Subcutaneous adipose tissue (tissue), 4 donors: ENCODE data around the gene FOSL2. TPM values are rescaled to one million over a fixed set of nuclear protein-coding genes. Genes with fewer than 3 reads are reported as not detected.

ENCODE experiments used
- total RNA-seq, 4 donors: library from RNA; depleted of rRNA; stranded (reverse); fragments of >200 nt; gene quantifications; one replicate each; pipeline ENCODE4 v1.1.0, GENCODE V29; 2016
- TF ChIP-seq, protein P1 (sequence below): fragments of 450-650 bp; IDR thresholded peaks from one replicate; pipeline ENCODE4 v1.5.1; 2016; ENCODE audit warnings: low read depth, mild to moderate bottlenecking, control low read depth, antibody characterized with exemption, moderate library complexity

FOSL2 gene
- total RNA-seq, 4 donors from 2014 or later, result 69.7 to 137 (median 110) TPM

DNA sequence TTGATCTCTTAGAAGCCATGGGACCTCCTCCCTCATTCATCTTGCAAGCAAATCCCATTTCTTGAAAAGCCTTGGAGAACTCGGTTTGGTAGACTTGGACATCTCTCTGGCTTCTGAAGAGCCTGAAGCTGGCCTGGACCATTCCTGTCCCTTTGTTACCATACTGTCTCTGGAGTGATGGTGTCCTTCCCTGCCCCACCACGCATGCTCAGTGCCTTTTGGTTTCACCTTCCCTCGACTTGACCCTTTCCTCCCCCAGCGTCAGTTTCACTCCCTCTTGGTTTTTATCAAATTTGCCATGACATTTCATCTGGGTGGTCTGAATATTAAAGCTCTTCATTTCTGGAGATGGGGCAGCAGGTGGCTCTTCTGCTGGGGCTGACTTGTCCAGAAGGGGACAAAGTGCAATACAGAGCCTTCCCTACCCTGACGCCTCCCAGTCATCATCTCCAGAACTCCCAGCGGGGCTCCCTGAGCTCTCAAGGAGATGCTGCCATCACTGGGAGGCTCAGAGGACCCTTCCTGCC lies 20.0 kb downstream of the FOSL2 start:
- TF ChIP-seq, protein P1, sequence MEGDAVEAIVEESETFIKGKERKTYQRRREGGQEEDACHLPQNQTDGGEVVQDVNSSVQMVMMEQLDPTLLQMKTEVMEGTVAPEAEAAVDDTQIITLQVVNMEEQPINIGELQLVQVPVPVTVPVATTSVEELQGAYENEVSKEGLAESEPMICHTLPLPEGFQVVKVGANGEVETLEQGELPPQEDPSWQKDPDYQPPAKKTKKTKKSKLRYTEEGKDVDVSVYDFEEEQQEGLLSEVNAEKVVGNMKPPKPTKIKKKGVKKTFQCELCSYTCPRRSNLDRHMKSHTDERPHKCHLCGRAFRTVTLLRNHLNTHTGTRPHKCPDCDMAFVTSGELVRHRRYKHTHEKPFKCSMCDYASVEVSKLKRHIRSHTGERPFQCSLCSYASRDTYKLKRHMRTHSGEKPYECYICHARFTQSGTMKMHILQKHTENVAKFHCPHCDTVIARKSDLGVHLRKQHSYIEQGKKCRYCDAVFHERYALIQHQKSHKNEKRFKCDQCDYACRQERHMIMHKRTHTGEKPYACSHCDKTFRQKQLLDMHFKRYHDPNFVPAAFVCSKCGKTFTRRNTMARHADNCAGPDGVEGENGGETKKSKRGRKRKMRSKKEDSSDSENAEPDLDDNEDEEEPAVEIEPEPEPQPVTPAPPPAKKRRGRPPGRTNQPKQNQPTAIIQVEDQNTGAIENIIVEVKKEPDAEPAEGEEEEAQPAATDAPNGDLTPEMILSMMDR, result no peak

DNA sequence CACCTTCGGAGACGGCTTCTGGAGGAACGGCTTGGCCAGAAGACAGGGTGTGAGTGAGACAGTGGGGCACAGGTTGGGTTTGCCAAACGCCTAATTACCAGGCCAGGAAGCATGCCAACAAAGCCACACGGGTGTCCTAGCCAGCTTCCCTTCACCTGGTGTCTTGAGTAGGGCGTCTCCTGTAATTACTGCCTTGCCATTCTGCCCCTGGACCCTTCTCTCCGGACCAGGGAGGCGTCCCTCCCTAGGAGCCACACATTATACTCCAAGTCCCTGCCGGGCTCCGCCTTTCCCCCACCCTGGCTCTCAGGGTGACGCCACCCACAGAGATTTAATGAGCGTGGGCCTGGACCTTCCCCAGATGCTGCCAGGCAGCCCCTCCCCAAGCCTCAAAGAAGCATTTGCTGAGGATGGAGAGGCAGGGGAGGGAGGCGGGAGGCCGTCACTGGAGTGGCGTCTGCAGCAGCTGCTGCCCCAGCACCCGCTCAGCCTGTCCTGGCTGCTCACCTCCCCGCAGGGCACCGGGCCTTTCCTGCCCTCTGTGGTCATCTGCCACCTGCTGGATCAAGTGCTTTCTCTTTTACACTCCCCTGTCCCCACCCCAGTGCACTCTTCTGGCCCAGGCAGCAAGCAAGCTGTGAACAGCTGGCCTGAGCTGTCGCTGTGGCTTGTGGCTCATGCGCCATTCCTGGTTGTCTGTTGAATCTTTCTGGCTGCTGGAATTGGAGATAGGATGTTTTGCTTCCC lies 20.7 kb downstream of the FOSL2 start:
- TF ChIP-seq, protein P1, result no peak

DNA sequence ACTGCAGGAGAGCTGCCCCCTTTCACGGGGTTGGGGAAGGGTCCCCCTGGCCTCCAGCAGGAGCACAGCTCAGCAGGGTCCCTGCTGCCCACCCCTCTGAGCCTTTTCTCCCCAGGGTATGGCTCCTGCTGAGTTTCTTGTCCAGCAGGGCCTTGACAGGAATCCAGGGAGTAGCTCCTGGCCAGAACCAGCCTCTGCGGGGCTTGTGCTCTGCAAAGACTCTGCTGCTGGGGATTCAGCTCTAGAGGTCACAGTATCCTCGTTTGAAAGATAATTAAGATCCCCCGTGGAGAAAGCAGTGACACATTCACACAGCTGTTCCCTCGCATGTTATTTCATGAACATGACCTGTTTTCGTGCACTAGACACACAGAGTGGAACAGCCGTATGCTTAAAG lies 21.2 kb downstream of the FOSL2 start:
- TF ChIP-seq, protein P1, result no peak

DNA sequence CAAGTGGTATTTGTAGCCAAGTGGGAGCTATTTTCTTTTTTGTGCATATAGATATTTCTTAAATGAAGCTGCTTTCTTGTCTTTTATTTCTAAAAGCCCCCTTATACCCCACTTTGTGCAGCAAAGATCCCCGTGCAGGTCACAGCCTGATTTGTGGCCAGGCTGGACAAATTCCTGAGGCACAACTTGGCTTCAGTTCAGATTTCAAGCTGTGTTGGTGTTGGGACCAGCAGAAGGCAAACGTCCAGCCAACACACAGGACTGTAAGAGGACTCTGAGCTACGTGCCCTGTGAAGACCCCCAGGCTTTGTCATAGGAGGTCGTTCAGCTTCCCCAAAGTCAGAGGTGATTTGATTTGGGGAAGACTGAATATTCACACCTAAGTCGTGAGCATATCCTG lies 21.9 kb downstream of the FOSL2 start:
- TF ChIP-seq, protein P1, result no peak

DNA sequence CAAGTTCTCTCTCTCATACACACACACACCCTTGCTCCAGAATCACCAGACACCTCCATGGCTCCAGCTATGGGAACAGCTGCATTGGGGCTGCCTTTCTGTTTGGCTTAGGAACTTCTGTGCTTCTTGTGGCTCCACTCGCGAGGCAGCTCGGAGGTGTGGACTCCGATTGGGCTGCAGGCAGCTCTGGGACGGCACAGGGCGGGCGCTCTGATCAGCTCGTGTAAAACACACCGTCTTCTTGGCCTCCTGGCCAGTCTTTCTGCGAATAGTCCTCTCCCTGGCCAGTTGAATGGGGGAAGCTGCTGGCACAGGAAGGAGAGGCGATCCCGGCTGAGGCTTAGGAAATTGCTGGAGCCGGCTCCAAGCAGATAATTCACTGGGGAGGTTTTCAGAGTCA lies 22.4 kb downstream of the FOSL2 start:
- TF ChIP-seq, protein P1, result no peak

DNA sequence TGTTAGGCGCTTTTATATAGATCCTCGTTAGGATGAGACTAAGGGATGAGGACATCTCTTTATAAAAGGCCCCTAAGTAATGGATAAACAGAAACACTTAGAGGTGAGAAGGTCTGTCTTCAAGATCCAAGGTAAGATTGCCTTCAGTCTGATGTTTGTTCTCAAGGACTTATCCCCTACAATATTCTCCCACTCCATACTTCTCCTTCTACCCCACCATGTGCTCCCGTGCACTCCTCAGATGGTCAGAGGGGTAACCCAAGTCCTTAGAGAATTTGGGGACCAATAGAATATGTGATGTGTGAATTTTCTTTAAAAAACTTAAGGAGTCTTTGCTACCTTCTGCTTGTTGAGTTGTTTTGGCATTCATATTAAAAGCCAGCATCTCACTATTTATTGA lies 23.1 kb downstream of the FOSL2 start:
- TF ChIP-seq, protein P1, result no peak

DNA sequence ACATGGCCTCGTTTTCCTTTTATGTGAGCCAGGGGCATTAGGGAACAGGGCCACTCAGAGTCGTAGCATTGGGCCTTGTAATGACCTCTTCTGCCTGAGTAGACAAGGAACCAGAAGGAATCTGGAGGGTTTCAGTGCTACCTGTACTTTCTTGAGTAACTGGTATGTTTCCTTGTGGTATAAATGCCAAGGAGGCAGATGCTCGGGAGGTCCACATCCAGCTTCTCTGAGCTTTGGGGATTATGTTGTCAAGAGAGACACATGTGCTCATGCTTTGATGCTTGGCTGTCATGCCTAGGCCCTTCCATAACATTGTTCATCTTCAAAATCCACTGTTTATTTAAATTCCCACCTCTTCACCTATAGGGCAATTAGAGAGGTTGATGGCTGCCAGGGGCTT lies 26.3 kb downstream of the FOSL2 start:
- TF ChIP-seq, protein P1, result no peak
